Right atrium auricular region (tissue), 2 donors: ENCODE data around the gene CELSR1. TPM values are rescaled to one million over a fixed set of nuclear protein-coding genes. Genes with fewer than 3 reads are reported as not detected.
"Not testable (repeated sequence)": the region's sequence is repeated elsewhere in the genome, so short reads cannot be mapped to it uniquely, and the experiment has no call there.

ENCODE experiments used
- DNase-seq: peaks from one replicate; pipeline ENCODE4 v3.0.0-alpha.2; 2019; ENCODE audit warnings: low spot score
- H3K27ac ChIP-seq, 2 donors: fragments of 200-600 bp; sonication (generic); 1 replicate in 1 of 2; 2 replicates in 1 of 2; pipeline ENCODE4 v1.5.1; 2016 to 2019
- H3K27me3 ChIP-seq, 2 donors: fragments of 200-600 bp; sonication (generic); one replicate each; pipeline versions ENCODE4 v1.5.1 to v1.6.0; 2017 to 2019
- H3K36me3 ChIP-seq: fragments of 200-600 bp; sonication (generic); one replicate; pipeline ENCODE4 v1.5.1; 2016
- H3K4me1 ChIP-seq, 2 donors: fragments of 200-600 bp; sonication (generic); one replicate each; pipeline versions ENCODE4 v1.5.1 to v1.6.0; 2017 to 2019
- H3K4me3 ChIP-seq, 2 donors: fragments of 200-600 bp; sonication (generic); 1 replicate in 1 of 2; 2 replicates in 1 of 2; pipeline ENCODE4 v1.5.1; 2017 to 2019; ENCODE audit warnings: mild to moderate bottlenecking in 1 of 2, moderate library complexity in 1 of 2
- H3K9me3 ChIP-seq, 2 donors: fragments of 200-600 bp; sonication (generic); one replicate each; pipeline ENCODE4 v1.5.1; 2019
- total RNA-seq, 2 donors: library from RNA; depleted of rRNA; stranded (reverse); fragments of >200 nt; gene quantifications; one replicate each; pipeline ENCODE4 v1.1.0, GENCODE V29; 2016
- TF ChIP-seq, protein P1 (sequence below), 2 donors: fragments of 200-600 bp; sonication (generic); IDR thresholded peaks; one replicate each; pipeline ENCODE4 v1.5.1; 2019; ENCODE audit warnings: antibody characterized with exemption in 2 of 2

The CELSR1 gene
- total RNA-seq, 2 donors from 2014 or later: 7.1 to 9.6 TPM

GRCh38 chr22:46401370-46401769 is 136.1 kb downstream of the CELSR1 start:
- Histone ChIP-seq H3K27me3 (no peaks in the 10 kb centered on the region), H3K27ac (no peak overlapping the region), H3K9me3 (no peaks in the 10 kb centered on the region), H3K4me3 (no peak overlapping the region), H3K4me1 (peaks cover 0 to 7% of the 10 kb centered on the region in 2 donors), H3K36me3 (no peaks in the 10 kb centered on the region)
- TF ChIP-seq, protein P1, sequence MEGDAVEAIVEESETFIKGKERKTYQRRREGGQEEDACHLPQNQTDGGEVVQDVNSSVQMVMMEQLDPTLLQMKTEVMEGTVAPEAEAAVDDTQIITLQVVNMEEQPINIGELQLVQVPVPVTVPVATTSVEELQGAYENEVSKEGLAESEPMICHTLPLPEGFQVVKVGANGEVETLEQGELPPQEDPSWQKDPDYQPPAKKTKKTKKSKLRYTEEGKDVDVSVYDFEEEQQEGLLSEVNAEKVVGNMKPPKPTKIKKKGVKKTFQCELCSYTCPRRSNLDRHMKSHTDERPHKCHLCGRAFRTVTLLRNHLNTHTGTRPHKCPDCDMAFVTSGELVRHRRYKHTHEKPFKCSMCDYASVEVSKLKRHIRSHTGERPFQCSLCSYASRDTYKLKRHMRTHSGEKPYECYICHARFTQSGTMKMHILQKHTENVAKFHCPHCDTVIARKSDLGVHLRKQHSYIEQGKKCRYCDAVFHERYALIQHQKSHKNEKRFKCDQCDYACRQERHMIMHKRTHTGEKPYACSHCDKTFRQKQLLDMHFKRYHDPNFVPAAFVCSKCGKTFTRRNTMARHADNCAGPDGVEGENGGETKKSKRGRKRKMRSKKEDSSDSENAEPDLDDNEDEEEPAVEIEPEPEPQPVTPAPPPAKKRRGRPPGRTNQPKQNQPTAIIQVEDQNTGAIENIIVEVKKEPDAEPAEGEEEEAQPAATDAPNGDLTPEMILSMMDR (IDR thresholded peaks at IDR 0.05): no peak
- no peak for DNase-seq

DNA sequence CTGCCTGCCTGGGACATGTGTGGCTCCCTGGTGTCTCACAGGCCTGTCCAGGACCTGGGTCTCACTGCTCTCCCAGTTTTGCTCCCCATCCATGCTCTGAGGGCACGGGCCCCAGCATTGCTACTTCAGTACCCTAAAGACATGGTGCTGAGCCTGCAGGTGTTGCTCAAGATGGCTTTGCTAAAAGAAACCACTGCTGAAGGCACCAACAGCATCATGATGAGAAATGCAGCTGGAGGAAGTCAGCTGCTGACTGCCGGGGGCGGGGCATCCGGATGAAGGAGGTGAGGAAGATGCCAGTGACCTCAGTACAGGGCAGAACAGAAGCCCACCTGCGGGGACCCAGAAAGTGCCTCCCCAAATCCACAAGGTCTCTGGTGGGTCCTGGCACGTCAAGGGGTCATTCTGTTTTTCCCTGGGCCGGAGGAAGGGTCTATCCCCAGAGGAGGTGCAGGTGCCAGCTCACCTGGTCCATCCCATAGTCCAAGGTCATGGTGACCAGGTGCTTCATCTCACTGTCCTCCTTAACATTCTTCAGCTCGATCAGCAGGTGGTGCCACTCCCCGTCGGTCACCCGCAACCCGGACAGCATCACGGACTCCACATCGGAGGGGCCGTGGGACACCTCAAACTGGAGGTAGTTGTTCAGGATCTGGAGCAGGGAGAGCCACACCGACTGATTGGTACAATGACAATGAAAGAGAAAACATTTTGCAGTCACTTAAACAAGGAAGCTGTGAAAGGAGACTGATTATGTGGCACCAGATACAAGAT is 138.0 kb downstream of the CELSR1 start:
- Histone ChIP-seq H3K4me1 (no peaks in the 10 kb centered on the region), H3K27me3 (no peaks in the 10 kb centered on the region), H3K27ac (no peak overlapping the region), H3K9me3 (no peaks in the 10 kb centered on the region), H3K4me3 (no peak overlapping the region), H3K36me3 (no peaks in the 10 kb centered on the region)
- TF ChIP-seq, protein P1 (IDR thresholded peaks at IDR 0.05): no peak
- DNase-seq: no peak

DNA sequence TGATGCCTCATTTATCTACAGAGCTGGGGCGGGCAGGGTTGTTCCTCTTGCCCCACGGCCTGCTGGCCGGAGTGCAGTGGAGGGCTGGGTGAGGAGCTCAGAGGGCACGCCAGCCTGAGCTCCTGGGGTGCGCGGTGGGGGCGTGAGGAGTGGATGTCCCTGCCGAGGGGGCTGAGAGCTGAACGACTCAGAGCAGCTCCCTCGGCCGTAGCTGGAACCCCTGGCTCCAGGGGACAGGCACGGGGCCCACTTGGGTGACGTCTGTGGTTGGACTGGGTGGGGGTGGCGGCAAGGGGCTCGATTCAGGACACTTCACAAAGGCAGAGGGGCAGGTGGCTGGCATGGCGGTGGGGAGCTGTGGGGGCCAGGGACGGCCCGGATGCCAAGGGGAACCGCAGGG is 139.5 kb downstream of the CELSR1 start:
- Histone ChIP-seq H3K36me3 (no peaks in the 10 kb centered on the region), H3K4me1 (no peaks in the 10 kb centered on the region), H3K9me3 (no peaks in the 10 kb centered on the region), H3K4me3 (no peak overlapping the region), H3K27ac (no peak overlapping the region), H3K27me3 (no peaks in the 10 kb centered on the region)
- DNase-seq: no peak
- TF ChIP-seq, protein P1 (IDR thresholded peaks at IDR 0.05): no peak

GRCh38 chr22:46397514-46397913 is 139.9 kb downstream of the CELSR1 start:
- DNase-seq: no peak
- TF ChIP-seq, protein P1 (IDR thresholded peaks at IDR 0.05): no peak
- Histone ChIP-seq H3K36me3 (no peaks in the 10 kb centered on the region), H3K27ac (no peak overlapping the region), H3K4me3 (no peak overlapping the region), H3K27me3 (no peaks in the 10 kb centered on the region), H3K4me1 (no peaks in the 10 kb centered on the region), H3K9me3 (no peaks in the 10 kb centered on the region)

- DNase-seq, H3K9me3 ChIP-seq, H3K27ac ChIP-seq, H3K4me3 ChIP-seq, H3K4me1 ChIP-seq, H3K27me3 ChIP-seq, H3K36me3 ChIP-seq: not testable (repeated sequence)
These were observed 140.4 kb downstream of the CELSR1 start for GRCh38 chr22:46397049-46397448.

DNA sequence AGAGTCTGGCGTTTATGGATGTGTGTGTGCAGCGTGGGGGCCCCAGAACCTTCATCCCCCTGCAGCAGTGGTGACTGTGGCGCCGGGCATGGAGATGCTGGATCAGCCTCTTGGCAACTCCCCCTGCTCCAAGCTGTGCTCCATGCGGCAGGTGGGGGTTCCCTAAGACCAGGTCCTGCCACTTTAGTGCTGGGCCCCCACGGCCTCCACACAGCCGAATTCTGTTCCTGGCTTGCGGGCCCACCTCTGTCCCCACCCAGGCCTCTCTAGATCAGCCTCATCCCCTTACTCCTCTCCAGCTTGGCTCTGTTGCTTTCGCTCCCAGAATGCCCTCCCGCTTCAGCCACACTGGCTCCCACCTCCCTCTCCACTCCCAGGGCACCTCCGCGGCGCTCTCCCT is 142.3 kb downstream of the CELSR1 start:
- Histone ChIP-seq H3K36me3 (no peaks in the 10 kb centered on the region), H3K4me3 (no peak overlapping the region), H3K27me3 (no peaks in the 10 kb centered on the region), H3K9me3 (no peaks in the 10 kb centered on the region), H3K4me1 (peaks cover 0 to 8% of the 10 kb centered on the region in 2 donors), H3K27ac (no peak overlapping the region)
- no peak for DNase-seq
- TF ChIP-seq, protein P1 (IDR thresholded peaks at IDR 0.05): no peak
